Left ventricle myocardium inferior (tissue), 1 donor: ENCODE results near the gene NRXN2. TPM values are rescaled to one million over a fixed set of nuclear protein-coding genes. Genes with fewer than 3 reads are reported as not detected.

ENCODE experiments used
- DNase-seq: peaks from one replicate; pipeline ENCODE4 v3.0.0-alpha.2; 2020
- H3K27ac ChIP-seq: fragments of 200-600 bp; replicated peaks from 2 replicates; pipeline ENCODE4 v1.8.0; 2021
- H3K27me3 ChIP-seq: fragments of 200-600 bp; 2 replicates; pipeline ENCODE4 v1.8.0; 2021; ENCODE audit warnings: low read depth
- H3K36me3 ChIP-seq: fragments of 200-600 bp; 2 replicates; pipeline ENCODE4 v1.8.0; 2021
- H3K4me1 ChIP-seq: fragments of 200-600 bp; 2 replicates; pipeline ENCODE4 v1.8.0; 2021
- H3K4me3 ChIP-seq: fragments of 200-600 bp; 2 replicates; pipeline ENCODE4 v1.8.0; 2021; ENCODE audit warnings: mild to moderate bottlenecking, moderate library complexity
- H3K9me3 ChIP-seq: fragments of 200-600 bp; replicated peaks from 2 replicates; pipeline ENCODE4 v1.8.0; 2021
- intact Hi-C: fragments of 100-400 bp; cut with micrococcal nuclease; formaldehyde crosslinking; loops from one replicate; pipeline ENCODE4 v1.11.0; 2022
- total RNA-seq: library from RNA; stranded (reverse); fragmentation: NEBNext Ultra II Directional; extraction: Animal tissue kit (Norgen Biotek cat#: 25700); gene quantifications from one replicate; pipeline ENCODE4 v1.2.1, GENCODE V29; 2021
- TF ChIP-seq, protein P1 (sequence below): fragments of 200-600 bp; IDR thresholded peaks from 2 replicates; pipeline ENCODE4 v1.8.0; 2021; ENCODE audit warnings: antibody characterized with exemption, mild to moderate bottlenecking, borderline replicate concordance
- donor health status: DM: no; HTN: yes; CAD: no; lungs with severe emphysema.

The NRXN2 gene
- total RNA-seq, 1 donor from 2014 or later, result 0.71 TPM

- intact Hi-C loops, result no loop called here
- Histone ChIP-seq H3K4me1 (peaks cover 6% of the 10 kb centered on the region), H3K27me3 (peaks cover 72% of the 10 kb centered on the region), H3K36me3 (no peaks in the 10 kb centered on the region), H3K4me3 (no peak overlapping the region), H3K9me3 (no peaks in the 10 kb centered on the region), H3K27ac (no peak overlapping the region)
- TF ChIP-seq, protein P1, sequence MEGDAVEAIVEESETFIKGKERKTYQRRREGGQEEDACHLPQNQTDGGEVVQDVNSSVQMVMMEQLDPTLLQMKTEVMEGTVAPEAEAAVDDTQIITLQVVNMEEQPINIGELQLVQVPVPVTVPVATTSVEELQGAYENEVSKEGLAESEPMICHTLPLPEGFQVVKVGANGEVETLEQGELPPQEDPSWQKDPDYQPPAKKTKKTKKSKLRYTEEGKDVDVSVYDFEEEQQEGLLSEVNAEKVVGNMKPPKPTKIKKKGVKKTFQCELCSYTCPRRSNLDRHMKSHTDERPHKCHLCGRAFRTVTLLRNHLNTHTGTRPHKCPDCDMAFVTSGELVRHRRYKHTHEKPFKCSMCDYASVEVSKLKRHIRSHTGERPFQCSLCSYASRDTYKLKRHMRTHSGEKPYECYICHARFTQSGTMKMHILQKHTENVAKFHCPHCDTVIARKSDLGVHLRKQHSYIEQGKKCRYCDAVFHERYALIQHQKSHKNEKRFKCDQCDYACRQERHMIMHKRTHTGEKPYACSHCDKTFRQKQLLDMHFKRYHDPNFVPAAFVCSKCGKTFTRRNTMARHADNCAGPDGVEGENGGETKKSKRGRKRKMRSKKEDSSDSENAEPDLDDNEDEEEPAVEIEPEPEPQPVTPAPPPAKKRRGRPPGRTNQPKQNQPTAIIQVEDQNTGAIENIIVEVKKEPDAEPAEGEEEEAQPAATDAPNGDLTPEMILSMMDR, result no peak
- DNase-seq, result no peak
Observed at GRCh38 chr11:64603411-64604110, 119.4 kb downstream of the NRXN2 start.

DNA sequence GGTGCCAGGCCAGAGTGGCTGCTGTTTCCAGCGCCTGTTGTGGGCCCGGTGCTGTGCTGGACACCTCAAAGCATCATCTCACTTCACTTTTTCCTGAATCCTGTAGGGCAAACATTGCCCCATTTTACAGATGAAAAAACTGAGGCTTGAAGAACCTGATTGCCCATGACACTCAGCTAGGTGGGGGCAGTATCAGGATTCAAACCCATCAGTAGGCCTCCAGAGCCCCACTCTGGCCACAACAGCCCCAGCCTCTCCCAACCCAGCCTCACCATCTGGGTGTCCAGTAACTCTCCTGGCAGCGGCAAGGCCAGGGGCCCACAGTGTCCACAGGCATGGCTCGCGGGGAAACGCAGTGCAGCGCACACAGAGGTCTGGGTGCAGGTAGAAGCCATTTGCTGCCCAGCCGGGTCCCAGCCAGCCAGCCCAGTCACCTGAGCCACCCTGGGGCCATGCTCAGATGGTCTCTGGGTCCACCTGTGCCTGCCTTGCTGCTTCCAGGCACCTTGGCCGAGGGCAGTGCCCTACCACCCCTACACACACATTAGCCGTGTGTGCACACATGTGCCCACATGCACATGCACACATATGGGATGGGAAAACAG is 120.4 kb downstream of the NRXN2 start:
- H3K27me3 ChIP-seq, result peaks cover 72% of the 10 kb centered on the region
- no peaks in the 10 kb centered on the region for H3K36me3 ChIP-seq
- no peaks in the 10 kb centered on the region for H3K4me1 ChIP-seq
- no peaks in the 10 kb centered on the region for H3K9me3 ChIP-seq
- intact Hi-C loops, result no loop called here
- no peak overlapping the region for H3K4me3 ChIP-seq
- TF ChIP-seq, protein P1, result no peak
- no peak for DNase-seq
- H3K27ac ChIP-seq, result no peak overlapping the region

DNA sequence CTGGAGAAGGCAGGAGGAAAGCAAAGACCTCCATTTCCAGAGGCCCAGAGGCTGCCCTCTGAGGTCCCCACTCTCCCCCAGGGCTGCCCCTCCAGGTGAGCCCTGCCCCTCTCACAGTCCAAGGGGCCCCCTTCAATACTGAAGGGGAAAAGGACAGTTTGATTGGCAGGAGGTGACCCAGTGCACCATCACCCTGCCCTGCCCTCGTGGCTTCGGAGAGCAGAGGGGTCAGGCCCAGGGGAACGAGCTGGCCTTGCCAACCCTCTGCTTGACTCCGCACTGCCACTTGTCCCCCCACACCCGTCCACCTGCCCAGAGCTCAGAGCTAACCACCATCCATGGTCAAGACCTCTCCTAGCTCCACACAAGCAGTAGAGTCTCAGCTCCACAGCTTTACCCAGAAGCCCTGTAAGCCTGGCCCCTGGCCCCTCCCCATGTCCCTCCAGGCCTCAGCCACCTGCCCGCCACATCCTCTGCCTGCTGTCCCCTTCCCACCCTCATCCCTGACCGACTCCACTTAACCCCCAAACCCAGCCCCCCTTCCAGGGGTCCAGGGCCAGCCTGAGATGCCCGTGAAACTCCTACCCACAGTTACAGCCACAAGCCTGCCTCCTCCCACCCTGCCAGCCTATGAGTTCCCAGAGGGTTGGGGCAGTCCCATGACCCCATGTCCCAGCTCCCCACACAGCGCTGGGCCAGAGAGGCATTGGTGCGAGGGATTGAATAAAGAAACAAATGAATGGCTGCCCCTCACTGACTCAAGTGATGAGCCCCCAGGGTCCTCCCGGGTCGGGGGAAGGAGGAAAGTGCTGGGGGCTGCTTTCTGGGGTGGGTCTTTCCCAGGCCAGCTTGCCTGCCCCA is 121.2 kb downstream of the NRXN2 start:
- no peaks in the 10 kb centered on the region for H3K9me3 ChIP-seq
- TF ChIP-seq, protein P1, result no peak
- H3K4me1 ChIP-seq, result no peaks in the 10 kb centered on the region
- intact Hi-C loops, result no loop called here
- no peak for DNase-seq
- H3K27ac ChIP-seq, result no peak overlapping the region
- H3K36me3 ChIP-seq, result no peaks in the 10 kb centered on the region
- H3K27me3 ChIP-seq, result peaks cover 70% of the 10 kb centered on the region
- H3K4me3 ChIP-seq, result no peak overlapping the region

- DNase-seq, result no peak
- no peaks in the 10 kb centered on the region for H3K36me3 ChIP-seq
- intact Hi-C loops, result no loop called here
Observed at GRCh38 chr11:64600281-64600992, 122.6 kb downstream of the NRXN2 start.

More at GRCh38 chr11:64600281-64600992, 122.6 kb downstream of the NRXN2 start:
- TF ChIP-seq, protein P1, result no peak
- no peaks in the 10 kb centered on the region for H3K4me1 ChIP-seq
- no peaks in the 10 kb centered on the region for H3K9me3 ChIP-seq
- no peak overlapping the region for H3K27ac ChIP-seq
- no peak overlapping the region for H3K4me3 ChIP-seq
- H3K27me3 ChIP-seq, result peaks cover 56% of the 10 kb centered on the region
